ENCODE results near the gene REXO1. TPM values are rescaled to one million over a fixed set of nuclear protein-coding genes. Genes with fewer than 3 reads are reported as not detected.
"Not testable (repeated sequence)": the region's sequence is repeated elsewhere in the genome, so short reads cannot be mapped to it uniquely, and the experiment has no call there.

The REXO1 gene
- total RNA-seq, 1 donor from 2014 or later = 14.0 TPM

GRCh38 chr19:1875646-1876495 lies 27.6 kb upstream of the REXO1 start:
- peak; percentile 56 for DNase-seq (ENCODE audit: low read depth)

GRCh38 chr19:1875265-1875645 lies 27.0 kb upstream of the REXO1 start:
- DNase-seq (ENCODE audit: low read depth) = not testable (repeated sequence)

GRCh38 chr19:1874554-1875185 lies 26.4 kb upstream of the REXO1 start:
- DNase-seq (ENCODE audit: low read depth) = no peak

- no peak for DNase-seq (ENCODE audit: low read depth)
Observed at GRCh38 chr19:1873524-1874473, 25.5 kb upstream of the REXO1 start.

GRCh38 chr19:1872807-1873523 lies 24.7 kb upstream of the REXO1 start:
- no peak for DNase-seq (ENCODE audit: low read depth)

- no peak for DNase-seq (ENCODE audit: low read depth)
Observed at GRCh38 chr19:1871630-1872029, 23.3 kb upstream of the REXO1 start.

- no peak for DNase-seq (ENCODE audit: low read depth)
Observed at GRCh38 chr19:1871140-1871597, 22.9 kb upstream of the REXO1 start.

GRCh38 chr19:1868971-1869370 lies 20.7 kb upstream of the REXO1 start:
- DNase-seq (ENCODE audit: low read depth) = no peak

- no peak for DNase-seq (ENCODE audit: low read depth)
Observed at GRCh38 chr19:1867349-1867724, 19.1 kb upstream of the REXO1 start.

GRCh38 chr19:1866693-1867348 lies 18.5 kb upstream of the REXO1 start:
- no peak for DNase-seq (ENCODE audit: low read depth)

GRCh38 chr19:1865172-1866010 lies 17.1 kb upstream of the REXO1 start:
- DNase-seq (ENCODE audit: low read depth) = no peak

GRCh38 chr19:1864480-1865171 lies 16.3 kb upstream of the REXO1 start:
- no peak for DNase-seq (ENCODE audit: low read depth)

- peak; percentile 61 for DNase-seq (ENCODE audit: low read depth)
Observed at GRCh38 chr19:1863638-1864479, 15.6 kb upstream of the REXO1 start.

- DNase-seq (ENCODE audit: low read depth) = no peak
Observed at GRCh38 chr19:1863328-1863637, 15.0 kb upstream of the REXO1 start, which contains the start of gene KLF16. KLF16 (minus strand) TSS chr19:1863579; CDS start chr19:1863497, 82 bp downstream.

GRCh38 chr19:1862424-1863327 lies 14.4 kb upstream of the REXO1 start:
- no peak for DNase-seq (ENCODE audit: low read depth)

- no peak for DNase-seq (ENCODE audit: low read depth)
Observed at GRCh38 chr19:1862068-1862423, 13.8 kb upstream of the REXO1 start.

GRCh38 chr19:1861599-1862031 lies 13.3 kb upstream of the REXO1 start:
- no peak for DNase-seq (ENCODE audit: low read depth)

Measured in renal cortical epithelial cell (primary cell).